Ovary (tissue), 9 donors: ENCODE measurements around the gene KIAA1217. TPM values are rescaled to one million over a fixed set of nuclear protein-coding genes. Genes with fewer than 3 reads are reported as not detected.
A peak's percentile ranks its signal among the peaks of the same experiment; 100 is the strongest.

Experiments
- DNase-seq, 5 donors: peaks; one replicate each; pipeline ENCODE4 v3.0.0-alpha.2; 2019 to 2020
- H3K27ac ChIP-seq, 2 donors: fragments of 200-600 bp; one replicate each; pipeline versions ENCODE4 v1.5.1 to v1.8.0; 2019 to 2022
- H3K27me3 ChIP-seq: fragments of 200-600 bp; one replicate; pipeline ENCODE4 v1.8.0; 2022
- H3K36me3 ChIP-seq: fragments of 200-600 bp; sonication (generic); one replicate; pipeline ENCODE4 v1.5.1; 2019
- H3K4me1 ChIP-seq: one replicate; pipeline ENCODE4 v1.8.1; 2013; ENCODE audit warnings: mild to moderate bottlenecking, moderate library complexity; ENCODE audit not compliant: insufficient read depth
- H3K4me3 ChIP-seq: fragments of 200-600 bp; sonication (generic); one replicate; pipeline ENCODE4 v1.5.1; 2017
- H3K9me3 ChIP-seq, 2 donors: fragments of 200-600 bp in 1 of 2; sonication (generic) in 1 of 2; one replicate each; pipeline versions ENCODE4 v1.5.1 to v1.8.1; 2013 to 2019; ENCODE audit warnings: mild to moderate bottlenecking in 1 of 2, moderate library complexity in 1 of 2
- CTCF ChIP-seq, 3 donors: fragments of 450-650 bp in 2 of 3; fragments of 200-600 bp in 1 of 3; IDR thresholded peaks; one replicate each; pipeline versions ENCODE4 v1.5.1 to v1.8.0; 2016 to 2022; ENCODE audit warnings: antibody characterized with exemption in 3 of 3, mild to moderate bottlenecking in 1 of 3
- EP300 ChIP-seq: sonication (generic); formaldehyde crosslinking; IDR thresholded peaks from one replicate; pipeline ENCODE4 v1.6.1; 2017; ENCODE audit warnings: antibody characterized with exemption
- POLR2A ChIP-seq: fragments of 450-650 bp; IDR thresholded peaks from one replicate; pipeline ENCODE4 v1.6.1; 2017; ENCODE audit warnings: antibody characterized with exemption, mild to moderate bottlenecking, moderate library complexity
- WGBS, 3 donors: extraction: QIAGEN DNeasy Blood & Tissue Kit in 1 of 3; methylation state at CpG; one replicate each; pipeline versions ENCODE4 v1.1.5 to v1.1.7; 2013 to 2017; 5-methylcytosine and 5-hydroxymethylcytosine counted together
- intact Hi-C, 4 donors: fragments of 100-400 bp; cut with DNase I; formaldehyde crosslinking; loops; one replicate each; pipeline versions ENCODE4 v1.11.0 to v1.15.1; 2022 to 2023
- polyA plus RNA-seq, 2 donors: library from polyadenylated mRNA; stranded (reverse); fragments of 200-250 nt in 1 of 2; fragments of 350-450 nt in 1 of 2; fragmentation: Illumina TruSeq in 1 of 2; extraction: RNeasy Lipid Tissue Mini Kit (QIAGEN cat#74804) in 1 of 2; gene quantifications; one replicate each; pipeline ENCODE4 v1.2.3, GENCODE V29; 2013 to 2014
- total RNA-seq, 7 donors: library from RNA; depleted of rRNA in 2 of 7; stranded (reverse); fragments of >200 nt in 2 of 7; fragmentation: NEBNext Ultra II Directional in 3 of 7; extraction: Animal tissue kit (Norgen Biotek cat#: 25700) in 3 of 7; gene quantifications; one replicate each; pipeline versions ENCODE4 v1.1.0 to v1.2.4, GENCODE V29; 2016 to 2023
- donor health status: DM: no; HTN: no; CAD: no; lungs with moderate emphysema.
- donor health status: DM: no; HTN: no; CAD: no.
- donor health status: Bipolar disorder and iron deficiency.
- donor health status: DM: yes; HTN: yes; CAD: no.
- donor health status: DM: no; HTN: no; CAD: no.
- donor health status: DM: yes; HTN: yes; CAD: no.

The KIAA1217 gene
- total and polyA plus RNA-seq, 9 donors: 7.2 to 47.1 (median 23.0) TPM

GRCh38 chr10:24417053-24417452 is 208.1 kb downstream of the KIAA1217 start:
- no peak overlapping the region for H3K4me3 ChIP-seq
- H3K9me3 ChIP-seq: no peaks in the 10 kb centered on the region
- intact Hi-C loops: no loop called here
- H3K27ac ChIP-seq: no peak overlapping the region
- WGBS, 3 donors: 29 to 34% (median 31%) methylated on average over 7 of the region's 7 CpGs
- H3K4me1 ChIP-seq: peaks cover 5% of the 10 kb centered on the region
- H3K36me3 ChIP-seq: no peaks in the 10 kb centered on the region
- TF ChIP-seq EP300 (no peak), POLR2A (no peak), CTCF (IDR thresholded peaks at IDR 0.05) (no peak)
- H3K27me3 ChIP-seq: no peaks in the 10 kb centered on the region
- peak in 1 of 5 donors; percentile 39 for DNase-seq

- peaks cover 5% of the 10 kb centered on the region for H3K4me1 ChIP-seq
- H3K4me3 ChIP-seq: no peak overlapping the region
- intact Hi-C loops: no loop called here
- no peaks in the 10 kb centered on the region for H3K27me3 ChIP-seq
- H3K36me3 ChIP-seq: no peaks in the 10 kb centered on the region
- no peak overlapping the region for H3K27ac ChIP-seq
- TF ChIP-seq POLR2A: no peak
- TF ChIP-seq EP300: no peak
- TF ChIP-seq CTCF (IDR thresholded peaks at IDR 0.05): no peak
- no peaks in the 10 kb centered on the region for H3K9me3 ChIP-seq
- 87 to 91% (median 90%) methylated on average over 4 of the region's 4 CpGs for WGBS, 3 donors
- DNase-seq: no peak
Observed at GRCh38 chr10:24418532-24418931, 209.6 kb downstream of the KIAA1217 start.

- Histone ChIP-seq H3K4me1 (peaks cover 5% of the 10 kb centered on the region), H3K9me3 (no peaks in the 10 kb centered on the region), H3K27ac (no peak overlapping the region), H3K36me3 (no peaks in the 10 kb centered on the region), H3K27me3 (no peaks in the 10 kb centered on the region), H3K4me3 (no peak overlapping the region)
- 79 to 89% (median 87%) methylated on average over 3 of the region's 3 CpGs for WGBS, 3 donors
- intact Hi-C loops: no loop called here
- no peak for DNase-seq
- TF ChIP-seq CTCF (IDR thresholded peaks at IDR 0.05) (no peak), EP300 (no peak), POLR2A (no peak)
Observed at GRCh38 chr10:24419066-24419465, 210.1 kb downstream of the KIAA1217 start.

- no peak overlapping the region for H3K4me3 ChIP-seq
- no peaks in the 10 kb centered on the region for H3K36me3 ChIP-seq
- intact Hi-C loops: no loop called here
- no peak for DNase-seq
- TF ChIP-seq CTCF (IDR thresholded peaks at IDR 0.05) (no peak), EP300 (no peak), POLR2A (no peak)
- H3K27me3 ChIP-seq: no peaks in the 10 kb centered on the region
- no peaks in the 10 kb centered on the region for H3K4me1 ChIP-seq
- WGBS, 3 donors: 93 to 98% (median 95%) methylated on average over 1 of the region's 1 CpG
- H3K27ac ChIP-seq: no peak overlapping the region
- H3K9me3 ChIP-seq: no peaks in the 10 kb centered on the region
Observed at GRCh38 chr10:24425151-24425550, 216.2 kb downstream of the KIAA1217 start.
